DND-41 (cell line): Measurements from ENCODE around the gene PM20D1.

Experiments
- ATAC-seq: fragments of 200-7000 bp; cut with Tn5 transposase; 3 replicates; pipeline ENCODE4 v1.9.1; 2021; ENCODE audit warnings: low read depth; ENCODE audit not compliant: insufficient read depth
- DNase-seq: peaks from one replicate; pipeline ENCODE4 v3.0.0-alpha.2; 2020
- H2AFZ ChIP-seq: 2 replicates; pipeline ENCODE4 v1.6.0; 2012; ENCODE audit warnings: low read depth, low read length
- H3K27ac ChIP-seq: 2 replicates; pipeline ENCODE4 v1.5.1; 2012; ENCODE audit warnings: low read length, inconsistent platforms
- H3K27me3 ChIP-seq: fragments of 200-600 bp; sonication (generic); 2 replicates; pipeline ENCODE4 v1.6.0; 2012; ENCODE audit warnings: low read length, mild to moderate bottlenecking, inconsistent platforms; ENCODE audit not compliant: insufficient read depth, poor library complexity
- H3K36me3 ChIP-seq: 2 replicates; pipeline ENCODE4 v1.5.1; 2012; ENCODE audit warnings: low read length, inconsistent platforms; ENCODE audit not compliant: insufficient read depth
- H3K4me1 ChIP-seq: 2 replicates; pipeline ENCODE4 v1.5.1; 2012; ENCODE audit warnings: mild to moderate bottlenecking, low read length; ENCODE audit not compliant: insufficient read depth
- H3K4me2 ChIP-seq: 2 replicates; pipeline ENCODE4 v1.6.0; 2012; ENCODE audit warnings: mild to moderate bottlenecking, moderate library complexity, low read length, inconsistent platforms; ENCODE audit not compliant: insufficient read depth
- H3K4me3 ChIP-seq, 2 experiments: fragments of 200-600 bp in 1 of 2; shearing (Covaris generic) in 1 of 2; 2 replicates each; pipeline ENCODE4 v1.5.1; 2012 to 2016; ENCODE audit warnings: inconsistent platforms in 2 of 2, low read length in 2 of 2, mild to moderate bottlenecking in 2 of 2, low read depth in 1 of 2, moderate library complexity in 1 of 2
- H3K79me2 ChIP-seq: 2 replicates; pipeline ENCODE4 v1.6.0; 2012; ENCODE audit warnings: low read length, inconsistent platforms; ENCODE audit not compliant: insufficient read depth
- H3K9ac ChIP-seq: 2 replicates; pipeline ENCODE4 v1.6.0; 2012; ENCODE audit warnings: low read depth, mild to moderate bottlenecking, inconsistent platforms, low read length, moderate library complexity
- H3K9me3 ChIP-seq: 2 replicates; pipeline ENCODE4 v1.5.1; 2012; ENCODE audit warnings: low read length, moderate library complexity, mild to moderate bottlenecking, inconsistent platforms; ENCODE audit not compliant: insufficient read depth, severe bottlenecking
- H4K20me1 ChIP-seq: 2 replicates; pipeline ENCODE4 v1.6.0; 2012; ENCODE audit warnings: low read length; ENCODE audit not compliant: insufficient read depth
- CTCF ChIP-seq: IDR thresholded peaks from 2 replicates; pipeline ENCODE4 v1.5.1; 2012; ENCODE audit warnings: borderline replicate concordance, low read length, moderate library complexity, mild to moderate bottlenecking; ENCODE audit not compliant: poor library complexity, severe bottlenecking; ENCODE audit errors: extremely low read depth
- EZH2 ChIP-seq: IDR thresholded peaks from 3 replicates; pipeline ENCODE4 v1.6.1; 2012; ENCODE audit warnings: borderline replicate concordance, low read depth, mild to moderate bottlenecking, moderate library complexity, low read length, inconsistent platforms; ENCODE audit not compliant: severe bottlenecking

Gene PM20D1

GRCh38 chr1:205782627-205783432 is 67.1 kb downstream of the PM20D1 start:
- Histone ChIP-seq H3K9ac (no peak overlapping the region), H3K27ac (no peak overlapping the region), H3K27me3 (no peaks in the 10 kb centered on the region), H3K36me3 (no peaks in the 10 kb centered on the region), H3K79me2 (no peaks in the 10 kb centered on the region), H4K20me1 (no peaks in the 10 kb centered on the region), H3K4me1 (peaks cover 7% of the 10 kb centered on the region; the same call in 1 of the 2 replicates), H3K4me2 (no peak overlapping the region), H3K9me3 (no peaks in the 10 kb centered on the region), H3K4me3 (no peak overlapping the region), H2AFZ (no peak overlapping the region)
- TF ChIP-seq CTCF: peak; percentile 34
- no peak for TF ChIP-seq EZH2
- ATAC-seq (peak; percentile 79), DNase-seq (no peak)

DNA sequence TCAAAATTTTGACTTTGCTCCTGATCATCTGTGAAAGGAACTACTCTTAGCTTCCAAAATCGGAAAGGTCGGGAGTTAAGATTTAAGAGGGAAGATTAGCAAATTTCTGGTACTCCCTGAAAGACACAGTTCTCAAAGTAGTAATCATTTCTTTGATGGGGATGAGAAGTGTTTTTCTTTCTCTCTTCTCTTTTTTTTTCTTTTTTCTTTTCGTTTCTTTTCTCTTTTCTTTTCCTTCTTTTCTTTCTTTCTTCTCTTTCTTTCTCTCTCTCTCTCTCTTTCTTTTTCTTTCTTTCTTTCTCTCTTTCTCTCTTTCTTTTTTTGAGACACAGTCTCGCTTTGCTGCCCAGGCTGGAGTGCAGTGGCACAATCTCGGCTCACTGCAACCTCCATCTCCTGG is 69.6 kb downstream of the PM20D1 start:
- ATAC-seq (no peak), DNase-seq (no peak)
- no peaks in the 10 kb centered on the region for H3K27me3 ChIP-seq
- no peak overlapping the region for H3K27ac ChIP-seq
- no peak overlapping the region for H3K9ac ChIP-seq
- H2AFZ ChIP-seq: no peak overlapping the region
- H3K9me3 ChIP-seq: no peaks in the 10 kb centered on the region
- TF ChIP-seq EZH2 (no peak), CTCF (no peak)
- H3K4me2 ChIP-seq: no peak overlapping the region
- H3K79me2 ChIP-seq: no peaks in the 10 kb centered on the region
- no peak overlapping the region for H3K4me3 ChIP-seq
- H4K20me1 ChIP-seq: no peaks in the 10 kb centered on the region
- peaks cover 15% of the 10 kb centered on the region for H3K4me1 ChIP-seq
- H3K36me3 ChIP-seq: no peaks in the 10 kb centered on the region
